A673 (cell line): ENCODE data around the gene OR4N5.

ENCODE experiments used
- EZH2 ChIP-seq: fragments of 200-600 bp; sonication (generic); IDR thresholded peaks from 2 replicates; pipeline ENCODE4 v1.6.1; 2017; ENCODE audit warnings: borderline replicate concordance, low read depth, mild to moderate bottlenecking, mixed read lengths, antibody characterized with exemption, low read length; ENCODE audit not compliant: poor library complexity, severe bottlenecking
- TF ChIP-seq, protein P1 (sequence below): fragments of 300-800, 200-600 bp; sonication (generic); conservative IDR thresholded peaks from 2 replicates; pipeline ENCODE4 v1.5.1; 2017; ENCODE audit warnings: low read depth, mild to moderate bottlenecking, antibody characterized with exemption, low read length, moderate library complexity, mixed read lengths

DNA sequence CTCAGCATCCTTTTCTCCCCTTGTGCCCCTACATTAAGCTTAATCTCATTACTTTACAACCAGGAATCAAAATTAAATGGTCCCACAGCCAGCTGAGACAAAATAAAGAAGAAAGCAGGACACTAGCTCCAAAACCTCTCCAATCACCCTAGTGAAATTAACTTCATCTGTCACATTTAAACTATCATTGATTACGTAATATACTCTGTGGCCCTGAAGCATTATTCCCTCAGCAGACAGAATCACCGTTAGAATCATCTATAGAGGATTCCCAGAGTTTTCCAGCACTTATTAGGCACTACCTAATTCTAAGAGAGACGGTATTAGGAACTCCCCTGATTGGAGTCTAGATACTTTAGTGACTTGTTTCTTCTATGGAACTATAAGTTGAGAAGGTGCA, 28.2 kb upstream of the OR4N5 start, which contains the start of gene OR4K17:
- TF ChIP-seq, protein P1, sequence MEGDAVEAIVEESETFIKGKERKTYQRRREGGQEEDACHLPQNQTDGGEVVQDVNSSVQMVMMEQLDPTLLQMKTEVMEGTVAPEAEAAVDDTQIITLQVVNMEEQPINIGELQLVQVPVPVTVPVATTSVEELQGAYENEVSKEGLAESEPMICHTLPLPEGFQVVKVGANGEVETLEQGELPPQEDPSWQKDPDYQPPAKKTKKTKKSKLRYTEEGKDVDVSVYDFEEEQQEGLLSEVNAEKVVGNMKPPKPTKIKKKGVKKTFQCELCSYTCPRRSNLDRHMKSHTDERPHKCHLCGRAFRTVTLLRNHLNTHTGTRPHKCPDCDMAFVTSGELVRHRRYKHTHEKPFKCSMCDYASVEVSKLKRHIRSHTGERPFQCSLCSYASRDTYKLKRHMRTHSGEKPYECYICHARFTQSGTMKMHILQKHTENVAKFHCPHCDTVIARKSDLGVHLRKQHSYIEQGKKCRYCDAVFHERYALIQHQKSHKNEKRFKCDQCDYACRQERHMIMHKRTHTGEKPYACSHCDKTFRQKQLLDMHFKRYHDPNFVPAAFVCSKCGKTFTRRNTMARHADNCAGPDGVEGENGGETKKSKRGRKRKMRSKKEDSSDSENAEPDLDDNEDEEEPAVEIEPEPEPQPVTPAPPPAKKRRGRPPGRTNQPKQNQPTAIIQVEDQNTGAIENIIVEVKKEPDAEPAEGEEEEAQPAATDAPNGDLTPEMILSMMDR = no peak
- TF ChIP-seq EZH2 = no peak
